ENCODE measurements around the gene ZNF507.

GRCh38 chr19:32350471-32350865, 5.1 kb downstream of the ZNF507 start:
- TF ChIP-seq, protein P1, sequence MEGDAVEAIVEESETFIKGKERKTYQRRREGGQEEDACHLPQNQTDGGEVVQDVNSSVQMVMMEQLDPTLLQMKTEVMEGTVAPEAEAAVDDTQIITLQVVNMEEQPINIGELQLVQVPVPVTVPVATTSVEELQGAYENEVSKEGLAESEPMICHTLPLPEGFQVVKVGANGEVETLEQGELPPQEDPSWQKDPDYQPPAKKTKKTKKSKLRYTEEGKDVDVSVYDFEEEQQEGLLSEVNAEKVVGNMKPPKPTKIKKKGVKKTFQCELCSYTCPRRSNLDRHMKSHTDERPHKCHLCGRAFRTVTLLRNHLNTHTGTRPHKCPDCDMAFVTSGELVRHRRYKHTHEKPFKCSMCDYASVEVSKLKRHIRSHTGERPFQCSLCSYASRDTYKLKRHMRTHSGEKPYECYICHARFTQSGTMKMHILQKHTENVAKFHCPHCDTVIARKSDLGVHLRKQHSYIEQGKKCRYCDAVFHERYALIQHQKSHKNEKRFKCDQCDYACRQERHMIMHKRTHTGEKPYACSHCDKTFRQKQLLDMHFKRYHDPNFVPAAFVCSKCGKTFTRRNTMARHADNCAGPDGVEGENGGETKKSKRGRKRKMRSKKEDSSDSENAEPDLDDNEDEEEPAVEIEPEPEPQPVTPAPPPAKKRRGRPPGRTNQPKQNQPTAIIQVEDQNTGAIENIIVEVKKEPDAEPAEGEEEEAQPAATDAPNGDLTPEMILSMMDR (conservative IDR thresholded peaks at IDR 0.05; ENCODE audit: low read length): no peak
- TF ChIP-seq EZH2phosphoT487 (IDR thresholded peaks at IDR 0.05; ENCODE audit: borderline replicate concordance, low read depth, low read length): no peak

Data from OCI-LY7 (cell line).